HEK293 (cell line): ENCODE data around the gene RETN.

Experiments used
- CTCF ChIA-PET: fragments of 350-600 bp; formaldehyde crosslinking; extraction: SDS; loops from one replicate; lab custom pipeline; 2021; ENCODE audit warnings: antibody characterized with exemption; lab: Yijun Ruan, JAX
- POLR2A ChIA-PET: fragments of 300-600 bp; formaldehyde crosslinking; extraction: SDS; loops from one replicate; lab custom pipeline; 2020; ENCODE audit warnings: antibody characterized with exemption, inconsistent platforms; lab: Yijun Ruan, JAX
- H3K27ac ChIP-seq: fragments of 200-500 bp; sonication (Bioruptor generic); 2 replicates; pipeline ENCODE4 v1.5.1; 2014; ENCODE audit warnings: low read depth, low read length, control low read depth, inconsistent platforms; ENCODE audit errors: extremely low read depth
- H3K36me3 ChIP-seq, 2 experiments: fragments of 200-500 bp in 1 of 2; sonication (Bioruptor generic) in 1 of 2; 1 replicate in 1 of 2; 2 replicates in 1 of 2; pipeline ENCODE4 v1.5.1; 2014 to 2017; ENCODE audit warnings: inconsistent platforms in 2 of 2, low read length in 2 of 2; ENCODE audit not compliant: control insufficient read depth in 2 of 2, insufficient read depth in 1 of 2
- H3K4me1 ChIP-seq: fragments of 200-500 bp; sonication (Bioruptor generic); 2 replicates; pipeline ENCODE4 v1.5.1; 2014; ENCODE audit warnings: mild to moderate bottlenecking, low read length, inconsistent platforms; ENCODE audit not compliant: control insufficient read depth, insufficient read depth
- H3K4me3 ChIP-seq: 2 replicates; pipeline ENCODE4 v1.5.1; 2011; ENCODE audit warnings: low read depth, mild to moderate bottlenecking, control low read depth, low read length, moderate library complexity
- H3K9me3 ChIP-seq: fragments of 200-500 bp; sonication (Bioruptor generic); 2 replicates; pipeline ENCODE4 v1.5.1; 2014; ENCODE audit warnings: low read depth, low read length, inconsistent platforms; ENCODE audit not compliant: control insufficient read depth, insufficient read depth
- BCL11B ChIP-seq: fragments of 450-650 bp; formaldehyde crosslinking; IDR thresholded peaks from 2 replicates; pipeline ENCODE4 v1.5.1; 2016; ENCODE audit warnings: low read depth, missing biosample characterization, missing genetic modification characterization
- EGR2 ChIP-seq: fragments of 450-650 bp; formaldehyde crosslinking; IDR thresholded peaks from 2 replicates; pipeline ENCODE4 v1.5.1; 2016; ENCODE audit warnings: low read depth, missing biosample characterization, missing genetic modification characterization
- SCRT2 ChIP-seq: fragments of 450-650 bp; formaldehyde crosslinking; IDR thresholded peaks from 2 replicates; pipeline ENCODE4 v1.5.1; 2016; ENCODE audit warnings: missing biosample characterization, missing genetic modification characterization
- ZFHX2 ChIP-seq: fragments of 450-650 bp; formaldehyde crosslinking; conservative IDR thresholded peaks from 2 replicates; pipeline ENCODE4 v1.5.1; 2016; ENCODE audit warnings: missing biosample characterization, missing genetic modification characterization
- ZNF16 ChIP-seq: fragments of 450-650 bp; formaldehyde crosslinking; IDR thresholded peaks from 2 replicates; pipeline ENCODE4 v1.5.1; 2016; ENCODE audit warnings: low read depth, missing biosample characterization, missing genetic modification characterization
- ZNF473 ChIP-seq: fragments of 450-650 bp; formaldehyde crosslinking; IDR thresholded peaks from 2 replicates; pipeline ENCODE4 v1.5.1; 2017; ENCODE audit warnings: missing biosample characterization, missing genetic modification characterization
- ZNF555 ChIP-seq: fragments of 450-650 bp; formaldehyde crosslinking; conservative IDR thresholded peaks from 2 replicates; pipeline ENCODE4 v1.5.1; 2017; ENCODE audit warnings: missing biosample characterization, mild to moderate bottlenecking, missing genetic modification characterization, inconsistent platforms
- ZNF623 ChIP-seq: fragments of 450-650 bp; formaldehyde crosslinking; IDR thresholded peaks from 2 replicates; pipeline ENCODE4 v1.5.1; 2016; ENCODE audit warnings: missing biosample characterization, missing genetic modification characterization
- ZNF626 ChIP-seq: fragments of 450-650 bp; sonication (Bioruptor Pico); formaldehyde crosslinking; IDR thresholded peaks from 2 replicates; pipeline ENCODE4 v1.5.1; 2018; ENCODE audit warnings: missing biosample characterization, missing genetic modification characterization, inconsistent platforms
- ZNF701 ChIP-seq: fragments of 450-650 bp; formaldehyde crosslinking; IDR thresholded peaks from 2 replicates; pipeline ENCODE4 v1.5.1; 2016; ENCODE audit warnings: missing biosample characterization, missing genetic modification characterization
- TF ChIP-seq, protein P1 (sequence below): fragments of 450-650 bp; formaldehyde crosslinking; optimal IDR thresholded peaks from 2 replicates; pipeline ENCODE3; 2016; ENCODE audit warnings: missing biosample characterization, mild to moderate bottlenecking, missing genetic modification characterization
- TF ChIP-seq, protein P2 (sequence below): fragments of 450-650 bp; formaldehyde crosslinking; IDR thresholded peaks from 2 replicates; pipeline ENCODE4 v1.5.1; 2016; ENCODE audit warnings: missing biosample characterization, missing genetic modification characterization
- TF ChIP-seq, protein P3 (sequence below): fragments of 450-650 bp; formaldehyde crosslinking; IDR thresholded peaks from 2 replicates; pipeline ENCODE4 v1.5.1; 2017; ENCODE audit warnings: missing biosample characterization, missing genetic modification characterization
- TF ChIP-seq, protein P4 (sequence below): fragments of 450-650 bp; IDR thresholded peaks from 2 replicates; pipeline ENCODE4 v1.5.1; 2018; ENCODE audit warnings: missing biosample characterization, missing genetic modification characterization
- TF ChIP-seq, protein P5 (sequence below): fragments of 450-650 bp; formaldehyde crosslinking; IDR thresholded peaks from 2 replicates; pipeline ENCODE4 v1.5.1; 2016; ENCODE audit warnings: missing biosample characterization, missing genetic modification characterization
- TF ChIP-seq, protein P6 (sequence below): fragments of 450-650 bp; formaldehyde crosslinking; IDR thresholded peaks from 2 replicates; pipeline ENCODE4; 2016; ENCODE audit warnings: missing biosample characterization, missing genetic modification characterization
- TF ChIP-seq, protein P7 (sequence below): fragments of 450-650 bp; formaldehyde crosslinking; conservative IDR thresholded peaks from 2 replicates; pipeline ENCODE4 v1.5.1; 2016; ENCODE audit warnings: low read depth, missing biosample characterization, missing genetic modification characterization

RETN gene

DNA sequence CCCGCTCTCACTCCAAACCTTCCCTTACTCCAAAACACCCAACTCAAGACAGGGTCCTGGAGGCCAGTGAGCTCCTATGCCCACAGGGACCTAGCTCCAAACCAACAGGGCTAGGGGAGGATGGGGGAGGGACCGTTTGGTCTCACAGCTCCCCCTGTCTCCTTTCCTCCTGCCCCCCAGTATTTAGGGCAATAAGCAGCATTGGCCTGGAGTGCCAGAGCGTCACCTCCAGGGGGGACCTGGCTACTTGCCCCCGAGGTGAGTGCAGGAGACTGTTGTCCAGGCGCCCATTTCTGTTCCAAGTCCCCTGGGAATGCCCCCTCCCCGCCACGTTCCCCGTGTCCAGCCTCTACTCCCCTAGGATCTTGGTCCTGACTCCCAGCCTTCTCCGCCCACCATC, 792 bp downstream of the RETN start (continued):
- TF ChIP-seq ZNF473 (tag by site-specific recombination) = no peak
- no peak for TF ChIP-seq ZFHX2 (tag by site-specific recombination)
- no peak for TF ChIP-seq BCL11B (tag by site-specific recombination)

DNA sequence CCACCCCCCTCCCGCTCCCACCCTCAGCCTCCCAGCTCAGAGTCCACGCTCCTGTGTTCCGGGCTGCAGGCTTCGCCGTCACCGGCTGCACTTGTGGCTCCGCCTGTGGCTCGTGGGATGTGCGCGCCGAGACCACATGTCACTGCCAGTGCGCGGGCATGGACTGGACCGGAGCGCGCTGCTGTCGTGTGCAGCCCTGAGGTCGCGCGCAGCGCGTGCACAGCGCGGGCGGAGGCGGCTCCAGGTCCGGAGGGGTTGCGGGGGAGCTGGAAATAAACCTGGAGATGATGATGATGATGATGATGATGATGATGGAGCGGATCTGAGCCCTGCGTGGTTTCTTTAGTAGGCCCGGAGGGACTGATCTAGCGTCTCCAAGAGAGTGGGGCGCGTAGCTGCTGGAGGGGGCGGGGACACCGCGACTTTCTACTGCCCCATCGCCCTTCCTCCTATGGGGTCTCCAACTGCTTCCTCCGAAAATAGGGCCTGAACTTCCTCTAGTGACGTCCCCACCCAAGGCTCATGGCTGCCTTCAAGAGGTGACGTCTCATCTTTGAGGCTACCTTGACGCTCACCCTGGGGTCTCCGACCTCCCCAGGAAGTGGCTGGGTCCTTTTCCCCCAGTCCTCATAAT, 1.4 kb downstream of the RETN start:
- Histone ChIP-seq H3K27ac (no peak overlapping the region), H3K4me1 (no peaks in the 10 kb centered on the region), H3K9me3 (no peaks in the 10 kb centered on the region), H3K4me3 (peak overlapping the region; percentile 20), H3K36me3 (no peaks in the 10 kb centered on the region)
- ChIA-PET POLR2A (interaction anchor here (0.6 kb wide), 1 partner anchor 11 kb away, joined by 4 read pairs; no protein-coding TSS in a partner anchor), CTCF (interaction anchor here (0.6 to 1.5 kb wide), 4 partner anchors 10 to 316 kb away, joined by 3 to 6 read pairs (median 4); partner anchors contain the start of gene TRAPPC5)
- TF ChIP-seq, protein P1, sequence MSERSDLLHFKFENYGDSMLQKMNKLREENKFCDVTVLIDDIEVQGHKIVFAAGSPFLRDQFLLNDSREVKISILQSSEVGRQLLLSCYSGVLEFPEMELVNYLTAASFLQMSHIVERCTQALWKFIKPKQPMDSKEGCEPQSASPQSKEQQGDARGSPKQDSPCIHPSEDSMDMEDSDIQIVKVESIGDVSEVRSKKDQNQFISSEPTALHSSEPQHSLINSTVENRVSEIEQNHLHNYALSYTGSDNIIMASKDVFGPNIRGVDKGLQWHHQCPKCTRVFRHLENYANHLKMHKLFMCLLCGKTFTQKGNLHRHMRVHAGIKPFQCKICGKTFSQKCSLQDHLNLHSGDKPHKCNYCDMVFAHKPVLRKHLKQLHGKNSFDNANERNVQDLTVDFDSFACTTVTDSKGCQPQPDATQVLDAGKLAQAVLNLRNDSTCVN (tag by site-specific recombination) = peak; percentile 75
- 0 out of 2 replicates have a peak, but pooled peaks have one; percentile 19 for TF ChIP-seq ZFHX2 (tag by site-specific recombination)
- TF ChIP-seq ZNF626 (tag by site-specific recombination) = no peak
- TF ChIP-seq, protein P2, sequence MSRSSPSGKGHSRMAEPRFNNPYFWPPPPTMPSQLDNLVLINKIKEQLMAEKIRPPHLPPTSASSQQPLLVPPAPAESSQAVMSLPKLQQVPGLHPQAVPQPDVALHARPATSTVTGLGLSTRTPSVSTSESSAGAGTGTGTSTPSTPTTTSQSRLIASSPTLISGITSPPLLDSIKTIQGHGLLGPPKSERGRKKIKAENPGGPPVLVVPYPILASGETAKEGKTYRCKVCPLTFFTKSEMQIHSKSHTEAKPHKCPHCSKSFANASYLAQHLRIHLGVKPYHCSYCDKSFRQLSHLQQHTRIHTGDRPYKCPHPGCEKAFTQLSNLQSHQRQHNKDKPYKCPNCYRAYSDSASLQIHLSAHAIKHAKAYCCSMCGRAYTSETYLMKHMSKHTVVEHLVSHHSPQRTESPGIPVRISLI (tag by site-specific recombination) = no peak
- TF ChIP-seq, protein P3, sequence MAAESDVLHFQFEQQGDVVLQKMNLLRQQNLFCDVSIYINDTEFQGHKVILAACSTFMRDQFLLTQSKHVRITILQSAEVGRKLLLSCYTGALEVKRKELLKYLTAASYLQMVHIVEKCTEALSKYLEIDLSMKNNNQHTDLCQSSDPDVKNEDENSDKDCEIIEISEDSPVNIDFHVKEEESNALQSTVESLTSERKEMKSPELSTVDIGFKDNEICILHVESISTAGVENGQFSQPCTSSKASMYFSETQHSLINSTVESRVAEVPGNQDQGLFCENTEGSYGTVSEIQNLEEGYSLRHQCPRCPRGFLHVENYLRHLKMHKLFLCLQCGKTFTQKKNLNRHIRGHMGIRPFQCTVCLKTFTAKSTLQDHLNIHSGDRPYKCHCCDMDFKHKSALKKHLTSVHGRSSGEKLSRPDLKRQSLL (tag by site-specific recombination) = peak; percentile 61; the same call in 1 of the 2 replicates
- peak; percentile 65; the same call in 1 of the 2 replicates for TF ChIP-seq SCRT2
- TF ChIP-seq, protein P4, sequence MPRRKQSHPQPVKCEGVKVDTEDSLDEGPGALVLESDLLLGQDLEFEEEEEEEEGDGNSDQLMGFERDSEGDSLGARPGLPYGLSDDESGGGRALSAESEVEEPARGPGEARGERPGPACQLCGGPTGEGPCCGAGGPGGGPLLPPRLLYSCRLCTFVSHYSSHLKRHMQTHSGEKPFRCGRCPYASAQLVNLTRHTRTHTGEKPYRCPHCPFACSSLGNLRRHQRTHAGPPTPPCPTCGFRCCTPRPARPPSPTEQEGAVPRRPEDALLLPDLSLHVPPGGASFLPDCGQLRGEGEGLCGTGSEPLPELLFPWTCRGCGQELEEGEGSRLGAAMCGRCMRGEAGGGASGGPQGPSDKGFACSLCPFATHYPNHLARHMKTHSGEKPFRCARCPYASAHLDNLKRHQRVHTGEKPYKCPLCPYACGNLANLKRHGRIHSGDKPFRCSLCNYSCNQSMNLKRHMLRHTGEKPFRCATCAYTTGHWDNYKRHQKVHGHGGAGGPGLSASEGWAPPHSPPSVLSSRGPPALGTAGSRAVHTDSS (tag by site-specific recombination) = peak; percentile 64

DNA sequence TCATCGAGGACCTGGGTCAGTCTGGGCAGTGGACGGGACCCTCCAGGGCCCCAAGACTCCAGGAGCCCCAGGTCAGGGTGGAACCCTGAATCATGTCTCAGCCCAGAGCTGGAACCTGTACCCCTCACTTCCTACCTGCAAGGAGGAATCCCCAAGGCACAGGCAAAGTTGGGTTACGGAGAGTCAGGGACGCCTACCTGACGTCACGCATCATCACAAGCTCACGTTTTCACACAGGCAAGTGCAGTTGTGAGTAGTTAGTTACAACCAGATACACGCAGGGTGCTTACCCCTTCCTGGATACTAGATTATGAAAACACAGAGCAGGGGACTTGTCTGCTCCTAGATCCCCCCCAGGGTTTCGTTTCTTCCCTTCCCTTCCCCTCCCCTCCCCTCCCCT, 1.9 kb downstream of the RETN start:
- ChIA-PET CTCF (interaction anchor here (1.5 kb wide), 1 partner anchor 10 kb away, joined by 6 read pairs; the partner anchor contains the start of gene TRAPPC5), POLR2A (no interaction called here)
- H3K36me3 ChIP-seq = no peaks in the 10 kb centered on the region
- H3K27ac ChIP-seq = no peak overlapping the region
- no peaks in the 10 kb centered on the region for H3K4me1 ChIP-seq
- no peaks in the 10 kb centered on the region for H3K9me3 ChIP-seq
- H3K4me3 ChIP-seq = no peak overlapping the region
- TF ChIP-seq ZNF701 (no peak), EGR2 (no peak), ZNF555 (tag by site-specific recombination) (no peak), ZNF16 (tag by site-specific recombination) (no peak), ZNF623 (tag by site-specific recombination) (no peak)
- TF ChIP-seq, protein P5, sequence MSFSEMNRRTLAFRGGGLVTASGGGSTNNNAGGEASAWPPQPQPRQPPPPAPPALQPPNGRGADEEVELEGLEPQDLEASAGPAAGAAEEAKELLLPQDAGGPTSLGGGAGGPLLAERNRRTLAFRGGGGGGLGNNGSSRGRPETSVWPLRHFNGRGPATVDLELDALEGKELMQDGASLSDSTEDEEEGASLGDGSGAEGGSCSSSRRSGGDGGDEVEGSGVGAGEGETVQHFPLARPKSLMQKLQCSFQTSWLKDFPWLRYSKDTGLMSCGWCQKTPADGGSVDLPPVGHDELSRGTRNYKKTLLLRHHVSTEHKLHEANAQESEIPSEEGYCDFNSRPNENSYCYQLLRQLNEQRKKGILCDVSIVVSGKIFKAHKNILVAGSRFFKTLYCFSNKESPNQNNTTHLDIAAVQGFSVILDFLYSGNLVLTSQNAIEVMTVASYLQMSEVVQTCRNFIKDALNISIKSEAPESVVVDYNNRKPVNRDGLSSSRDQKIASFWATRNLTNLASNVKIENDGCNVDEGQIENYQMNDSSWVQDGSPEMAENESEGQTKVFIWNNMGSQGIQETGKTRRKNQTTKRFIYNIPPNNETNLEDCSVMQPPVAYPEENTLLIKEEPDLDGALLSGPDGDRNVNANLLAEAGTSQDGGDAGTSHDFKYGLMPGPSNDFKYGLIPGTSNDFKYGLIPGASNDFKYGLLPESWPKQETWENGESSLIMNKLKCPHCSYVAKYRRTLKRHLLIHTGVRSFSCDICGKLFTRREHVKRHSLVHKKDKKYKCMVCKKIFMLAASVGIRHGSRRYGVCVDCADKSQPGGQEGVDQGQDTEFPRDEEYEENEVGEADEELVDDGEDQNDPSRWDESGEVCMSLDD (tag by site-specific recombination) = no peak
- TF ChIP-seq, protein P6, sequence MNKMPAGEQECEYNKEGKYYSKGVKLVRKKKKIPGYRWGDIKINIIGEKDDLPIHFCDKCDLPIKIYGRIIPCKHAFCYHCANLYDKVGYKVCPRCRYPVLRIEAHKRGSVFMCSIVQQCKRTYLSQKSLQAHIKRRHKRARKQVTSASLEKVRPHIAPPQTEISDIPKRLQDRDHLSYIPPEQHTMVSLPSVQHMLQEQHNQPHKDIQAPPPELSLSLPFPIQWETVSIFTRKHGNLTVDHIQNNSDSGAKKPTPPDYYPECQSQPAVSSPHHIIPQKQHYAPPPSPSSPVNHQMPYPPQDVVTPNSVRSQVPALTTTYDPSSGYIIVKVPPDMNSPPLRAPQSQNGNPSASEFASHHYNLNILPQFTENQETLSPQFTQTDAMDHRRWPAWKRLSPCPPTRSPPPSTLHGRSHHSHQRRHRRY (tag by site-specific recombination) = no peak
- TF ChIP-seq, protein P7, sequence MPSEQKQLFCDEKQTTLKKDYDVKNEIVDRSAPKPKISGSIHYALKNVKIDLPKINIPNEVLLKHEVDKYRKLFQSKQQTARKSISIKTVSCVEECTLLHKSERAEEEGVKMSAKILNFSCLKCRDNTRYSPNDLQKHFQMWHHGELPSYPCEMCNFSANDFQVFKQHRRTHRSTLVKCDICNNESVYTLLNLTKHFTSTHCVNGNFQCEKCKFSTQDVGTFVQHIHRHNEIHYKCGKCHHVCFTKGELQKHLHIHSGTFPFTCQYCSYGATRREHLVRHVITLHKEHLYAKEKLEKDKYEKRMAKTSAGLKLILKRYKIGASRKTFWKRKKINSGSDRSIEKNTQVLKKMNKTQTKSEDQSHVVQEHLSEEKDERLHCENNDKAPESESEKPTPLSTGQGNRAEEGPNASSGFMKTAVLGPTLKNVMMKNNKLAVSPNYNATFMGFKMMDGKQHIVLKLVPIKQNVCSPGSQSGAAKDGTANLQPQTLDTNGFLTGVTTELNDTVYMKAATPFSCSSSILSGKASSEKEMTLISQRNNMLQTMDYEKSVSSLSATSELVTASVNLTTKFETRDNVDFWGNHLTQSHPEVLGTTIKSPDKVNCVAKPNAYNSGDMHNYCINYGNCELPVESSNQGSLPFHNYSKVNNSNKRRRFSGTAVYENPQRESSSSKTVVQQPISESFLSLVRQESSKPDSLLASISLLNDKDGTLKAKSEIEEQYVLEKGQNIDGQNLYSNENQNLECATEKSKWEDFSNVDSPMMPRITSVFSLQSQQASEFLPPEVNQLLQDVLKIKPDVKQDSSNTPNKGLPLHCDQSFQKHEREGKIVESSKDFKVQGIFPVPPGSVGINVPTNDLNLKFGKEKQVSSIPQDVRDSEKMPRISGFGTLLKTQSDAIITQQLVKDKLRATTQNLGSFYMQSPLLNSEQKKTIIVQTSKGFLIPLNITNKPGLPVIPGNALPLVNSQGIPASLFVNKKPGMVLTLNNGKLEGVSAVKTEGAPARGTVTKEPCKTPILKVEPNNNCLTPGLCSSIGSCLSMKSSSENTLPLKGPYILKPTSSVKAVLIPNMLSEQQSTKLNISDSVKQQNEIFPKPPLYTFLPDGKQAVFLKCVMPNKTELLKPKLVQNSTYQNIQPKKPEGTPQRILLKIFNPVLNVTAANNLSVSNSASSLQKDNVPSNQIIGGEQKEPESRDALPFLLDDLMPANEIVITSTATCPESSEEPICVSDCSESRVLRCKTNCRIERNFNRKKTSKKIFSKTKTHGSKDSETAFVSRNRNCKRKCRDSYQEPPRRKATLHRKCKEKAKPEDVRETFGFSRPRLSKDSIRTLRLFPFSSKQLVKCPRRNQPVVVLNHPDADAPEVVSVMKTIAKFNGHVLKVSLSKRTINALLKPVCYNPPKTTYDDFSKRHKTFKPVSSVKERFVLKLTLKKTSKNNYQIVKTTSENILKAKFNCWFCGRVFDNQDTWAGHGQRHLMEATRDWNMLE (tag by site-specific recombination) = no peak
